ENCODE results near the gene MYMX. TPM values are rescaled to one million over a fixed set of nuclear protein-coding genes. Genes with fewer than 3 reads are reported as not detected.

The MYMX gene
- total RNA-seq, 2 donors from 2014 or later, result not detected

DNA sequence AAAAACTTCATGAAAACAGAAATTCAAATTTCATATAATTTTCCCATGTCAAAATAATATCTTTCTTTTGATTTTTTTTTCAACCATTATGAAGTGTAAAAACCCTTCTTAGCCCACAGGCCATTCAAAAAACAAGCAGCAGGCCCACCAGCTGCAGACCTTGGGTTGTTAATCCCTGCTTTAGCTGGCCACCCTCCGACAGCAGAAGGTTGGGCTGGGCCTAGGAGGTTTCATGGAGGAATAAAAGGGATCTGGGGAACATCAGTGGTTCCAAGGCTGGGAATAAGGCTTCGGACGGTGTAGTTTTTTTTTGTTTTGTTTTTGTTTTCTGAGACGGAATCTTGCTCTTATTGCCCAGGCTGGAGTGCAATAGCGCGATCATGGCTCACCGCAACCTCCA is 26.6 kb downstream of the MYMX start:
- intact Hi-C loops (cut with DNase I, micrococcal nuclease), result no loop called here
- DNase-seq (no peak), ATAC-seq (no peak)

GRCh38 chr6:44245391-44245911 is 28.7 kb downstream of the MYMX start:
- no peak for ATAC-seq
- DNase-seq, result no peak
- intact Hi-C loops (cut with DNase I, micrococcal nuclease), result no loop called here

DNA sequence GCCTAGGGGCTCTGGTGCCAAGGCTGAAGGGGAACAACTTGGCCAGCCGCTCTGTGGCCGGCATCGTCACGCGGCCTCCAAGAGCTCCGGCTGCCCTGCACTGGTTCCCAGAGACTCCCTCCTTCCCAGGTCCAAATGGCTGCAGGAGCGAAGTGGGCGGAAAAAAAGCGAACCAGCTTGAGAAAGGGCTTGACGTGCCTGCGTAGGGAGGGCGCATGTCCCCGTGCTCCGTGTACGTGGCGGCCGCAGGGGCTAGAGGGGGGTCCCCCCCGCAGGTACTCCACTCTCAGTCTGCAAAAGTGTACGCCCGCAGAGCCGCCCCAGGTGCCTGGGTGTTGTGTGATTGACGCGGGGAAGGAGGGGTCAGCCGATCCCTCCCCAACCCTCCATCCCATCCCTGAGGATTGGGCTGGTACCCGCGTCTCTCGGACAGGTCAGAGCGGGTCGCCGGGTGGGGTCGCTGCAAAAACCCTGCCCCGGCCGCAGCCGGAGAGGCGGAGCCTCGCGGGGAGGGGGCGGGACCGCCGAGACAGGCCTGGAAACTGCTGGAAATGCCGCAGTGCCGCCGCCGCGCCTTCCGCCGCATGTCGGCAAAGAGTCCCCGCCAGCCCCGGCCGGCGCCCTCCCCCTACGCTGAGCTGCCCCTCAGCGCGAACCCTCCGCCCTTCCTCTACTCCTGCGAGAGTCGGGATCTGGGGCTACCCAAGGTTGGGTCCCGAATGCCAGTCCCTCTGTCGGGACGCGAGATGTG is 29.4 kb downstream of the MYMX start:
- intact Hi-C loops (cut with DNase I, micrococcal nuclease), result no loop called here
- ATAC-seq, result peak; percentile 74

GRCh38 chr6:44246663-44247337 is 30.1 kb downstream of the MYMX start, which contains the start of gene HSP90AB1:
HSP90AB1 (plus strand) TSS chr6:44247101; CDS start chr6:44248630, 1,529 bp downstream.
- peak; percentile 95 to 98 for DNase-seq
- intact Hi-C loops (cut with DNase I, micrococcal nuclease), result no loop called here

More for the DNA sequence above, 29.4 kb downstream of the MYMX start:
- peak; percentile 89 to 94 for DNase-seq

DNA sequence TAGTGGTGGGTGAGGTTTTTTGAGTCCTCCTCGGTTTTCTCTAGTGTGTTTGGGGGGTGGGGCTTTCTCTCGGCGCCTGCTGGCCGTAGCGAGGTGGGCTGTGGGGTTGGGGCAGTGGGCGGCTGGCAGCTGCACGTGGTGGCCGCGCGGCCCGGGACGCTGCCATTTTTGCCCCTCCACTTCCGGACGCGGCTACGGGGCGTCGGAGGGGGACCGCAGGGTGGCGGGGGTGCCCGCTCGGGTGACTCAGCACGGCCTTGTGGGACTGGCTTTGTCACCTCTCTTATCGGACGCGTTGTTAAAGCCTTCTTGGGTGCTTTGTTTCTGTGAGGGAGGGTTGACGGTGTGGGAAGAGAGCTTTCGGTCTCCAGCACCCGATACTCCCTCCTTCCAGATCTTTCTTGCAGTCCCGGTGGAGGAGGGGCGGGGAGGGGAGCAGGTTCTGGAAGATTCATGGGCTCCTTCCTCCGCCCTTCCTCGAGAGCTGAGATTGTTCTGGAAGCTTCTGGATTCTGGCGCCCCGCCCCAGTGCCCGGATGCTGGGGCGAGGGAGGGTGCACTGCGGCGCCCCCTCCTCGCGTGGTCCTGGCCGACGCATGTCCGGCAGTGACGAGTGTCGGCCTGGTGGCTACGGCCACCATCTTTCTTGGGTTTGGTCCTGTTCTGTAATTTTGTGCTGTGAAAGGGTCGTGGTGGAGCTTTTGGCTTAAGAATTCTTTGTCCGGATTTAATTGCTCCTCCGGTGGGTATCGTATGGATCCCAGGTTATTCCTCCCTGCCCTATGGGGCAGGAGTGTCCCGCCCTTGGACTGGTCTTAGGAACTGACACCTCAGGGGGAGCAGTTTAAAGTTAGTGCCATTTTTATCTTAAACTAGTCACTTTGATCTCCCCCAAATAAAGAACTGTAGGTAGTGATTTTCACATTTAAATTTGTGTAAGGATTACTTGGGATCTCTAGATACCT is 30.9 kb downstream of the MYMX start:
- peak; percentile 59 for ATAC-seq
- DNase-seq, result peak; percentile 78 to 81
- intact Hi-C loops (cut with DNase I, micrococcal nuclease), result no loop called here

More at GRCh38 chr6:44246663-44247337, 30.1 kb downstream of the MYMX start, which contains the start of gene HSP90AB1:
- ATAC-seq, result peak; percentile 84

DNA sequence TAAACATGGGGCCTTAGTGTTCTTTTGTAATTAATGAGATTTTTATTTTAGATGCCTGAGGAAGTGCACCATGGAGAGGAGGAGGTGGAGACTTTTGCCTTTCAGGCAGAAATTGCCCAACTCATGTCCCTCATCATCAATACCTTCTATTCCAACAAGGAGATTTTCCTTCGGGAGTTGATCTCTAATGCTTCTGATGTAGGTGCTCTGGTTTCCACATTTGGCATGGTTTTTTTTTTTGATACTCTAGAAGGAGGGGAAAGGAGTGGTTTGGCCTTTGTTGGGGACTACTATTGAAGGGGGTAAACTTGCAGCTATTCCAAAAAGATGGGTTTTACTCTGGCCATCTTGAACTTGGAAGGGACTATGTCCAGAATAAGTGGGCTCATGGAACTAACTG is 31.9 kb downstream of the MYMX start:
- intact Hi-C loops (cut with DNase I, micrococcal nuclease), result no loop called here
- ATAC-seq, result no peak
- no peak for DNase-seq

GRCh38 chr6:44249082-44249748 is 32.5 kb downstream of the MYMX start:
- no peak for DNase-seq
- intact Hi-C loops (cut with DNase I, micrococcal nuclease), result no loop called here
- no peak for ATAC-seq

- no peak for ATAC-seq
- intact Hi-C loops (cut with DNase I, micrococcal nuclease), result no loop called here
- no peak for DNase-seq
Measured at GRCh38 chr6:44250067-44250717, 33.5 kb downstream of the MYMX start.

DNA sequence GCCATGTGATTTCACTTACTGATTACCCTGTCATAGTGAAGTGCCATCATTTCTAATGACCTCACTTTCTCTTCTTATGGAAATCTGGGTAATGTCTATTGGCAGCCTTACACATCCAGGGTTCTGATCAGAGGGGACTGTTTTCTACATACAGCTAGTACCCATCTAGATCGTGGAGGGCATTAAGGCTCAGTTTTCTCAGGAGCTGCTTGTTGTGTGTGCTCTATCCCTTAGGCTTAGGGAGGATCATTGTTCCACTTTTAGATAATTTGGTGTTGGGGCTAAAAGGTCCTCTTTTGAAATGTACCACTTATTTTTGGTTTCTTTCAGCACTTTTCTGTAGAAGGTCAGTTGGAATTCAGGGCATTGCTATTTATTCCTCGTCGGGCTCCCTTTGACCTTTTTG is 34.0 kb downstream of the MYMX start:
- intact Hi-C loops (cut with DNase I, micrococcal nuclease), result no loop called here
- ATAC-seq, result no peak
- DNase-seq, result no peak

GRCh38 chr6:44251576-44252524 is 35.1 kb downstream of the MYMX start:
- ATAC-seq (no peak), DNase-seq (no peak)
- intact Hi-C loops (cut with DNase I, micrococcal nuclease), result no loop called here

DNA sequence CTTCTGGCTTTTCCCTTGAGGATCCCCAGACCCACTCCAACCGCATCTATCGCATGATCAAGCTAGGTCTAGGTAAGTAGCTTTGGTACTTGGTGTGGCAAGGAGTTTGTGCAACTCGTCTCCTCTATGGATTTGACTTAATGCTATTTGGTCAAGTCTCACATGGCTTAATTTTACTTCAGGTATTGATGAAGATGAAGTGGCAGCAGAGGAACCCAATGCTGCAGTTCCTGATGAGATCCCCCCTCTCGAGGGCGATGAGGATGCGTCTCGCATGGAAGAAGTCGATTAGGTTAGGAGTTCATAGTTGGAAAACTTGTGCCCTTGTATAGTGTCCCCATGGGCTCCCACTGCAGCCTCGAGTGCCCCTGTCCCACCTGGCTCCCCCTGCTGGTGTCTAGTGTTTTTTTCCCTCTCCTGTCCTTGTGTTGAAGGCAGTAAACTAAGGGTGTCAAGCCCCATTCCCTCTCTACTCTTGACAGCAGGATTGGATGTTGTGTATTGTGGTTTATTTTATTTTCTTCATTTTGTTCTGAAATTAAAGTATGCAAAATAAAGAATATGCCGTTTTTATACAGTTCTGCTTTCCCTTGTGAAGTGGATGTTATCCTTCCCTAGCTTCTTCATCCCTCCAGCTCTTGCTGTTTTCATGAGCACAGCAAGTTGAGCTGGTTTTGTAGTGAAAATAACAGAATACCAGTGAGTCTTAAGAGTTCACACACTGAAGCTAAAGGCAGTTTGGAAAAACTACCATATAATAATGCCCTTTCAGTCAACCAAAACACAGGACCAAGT is 36.8 kb downstream of the MYMX start:
- DNase-seq (peak in 1 of 2 donors; percentile 69), ATAC-seq (no peak)
- intact Hi-C loops (cut with DNase I, micrococcal nuclease), result no loop called here

GRCh38 chr6:44254191-44255104 is 37.7 kb downstream of the MYMX start:
- ATAC-seq (no peak), DNase-seq (no peak)
- intact Hi-C loops (cut with DNase I, micrococcal nuclease), result no loop called here

- intact Hi-C loops (cut with DNase I, micrococcal nuclease), result no loop called here
- DNase-seq (no peak), ATAC-seq (no peak)
Measured at GRCh38 chr6:44255105-44255808, 38.5 kb downstream of the MYMX start.

All from left colon (tissue), 2 donors.